Measurements from ENCODE around the gene PRDX6.
A peak's percentile ranks its signal among the peaks of the same experiment; 100 is the strongest.
"Not testable (repeated sequence)": the region's sequence is repeated elsewhere in the genome, so short reads cannot be mapped to it uniquely, and the experiment has no call there.

Gene PRDX6

GRCh38 chr1:173502104-173502503 is 25.0 kb downstream of the PRDX6 start:
- DNase-seq: no peak

GRCh38 chr1:173503391-173503790 is 26.3 kb downstream of the PRDX6 start:
- DNase-seq: no peak

GRCh38 chr1:173504268-173504667 is 27.1 kb downstream of the PRDX6 start:
- DNase-seq: no peak

- no peak for DNase-seq
Measured at GRCh38 chr1:173505391-173505790, 28.3 kb downstream of the PRDX6 start.

- peak; percentile 31 for DNase-seq
Measured at GRCh38 chr1:173506437-173506836, 29.3 kb downstream of the PRDX6 start.

- DNase-seq: no peak
Measured at GRCh38 chr1:173507205-173507846, 30.2 kb downstream of the PRDX6 start.

- no peak for DNase-seq
Measured at GRCh38 chr1:173507847-173508209, 30.7 kb downstream of the PRDX6 start.

GRCh38 chr1:173508541-173508940 is 31.4 kb downstream of the PRDX6 start:
- DNase-seq: no peak

- no peak for DNase-seq
Measured at GRCh38 chr1:173509797-173510196, 32.7 kb downstream of the PRDX6 start.

GRCh38 chr1:173514503-173514902 is 37.4 kb downstream of the PRDX6 start:
- DNase-seq: not testable (repeated sequence)

- DNase-seq: no peak
Measured at GRCh38 chr1:173520799-173521198, 43.7 kb downstream of the PRDX6 start.

GRCh38 chr1:173523329-173523728 is 46.2 kb downstream of the PRDX6 start:
- DNase-seq: no peak

GRCh38 chr1:173525926-173526325 is 48.8 kb downstream of the PRDX6 start:
- DNase-seq: no peak

GRCh38 chr1:173527151-173527826 is 50.2 kb downstream of the PRDX6 start:
- peak; percentile 39 for DNase-seq

GRCh38 chr1:173529106-173529505 is 52.0 kb downstream of the PRDX6 start:
- peak; percentile 15 for DNase-seq

GRCh38 chr1:173530795-173531693 is 53.9 kb downstream of the PRDX6 start:
- no peak for DNase-seq

GRCh38 chr1:173532237-173532636 is 55.1 kb downstream of the PRDX6 start:
- DNase-seq: no peak

GRCh38 chr1:173536223-173536622 is 59.1 kb downstream of the PRDX6 start:
- no peak for DNase-seq

Data from hematopoietic multipotent progenitor cell treated with erythropoietin and hydrocortisone succinate and interleukin-3 and kit ligand, for 4 days (in vitro differentiated cells).